Stimulated activated naive CD8-positive, alpha-beta T cell treated with anti-CD3 and anti-CD28 coated beads, Interleukin-15, Interleukin-2, amounts not matched to agents 100 ng/mL and 50 ng/mL, for 24 hours (primary cell): ENCODE results near the gene GSC.

Experiments
- H3K27ac Mint-ChIP-seq: one replicate; pipeline ENCODE4 v1.8.0; 2021; ENCODE audit warnings: mild to moderate bottlenecking, mixed read lengths
- H3K27me3 Mint-ChIP-seq: one replicate; pipeline ENCODE4 v1.8.0; 2021; ENCODE audit warnings: mixed read lengths
- H3K36me3 Mint-ChIP-seq: one replicate; pipeline ENCODE4 v1.8.0; 2021; ENCODE audit warnings: low read depth, mixed read lengths
- H3K4me1 Mint-ChIP-seq: one replicate; pipeline ENCODE4 v1.8.0; 2021; ENCODE audit warnings: low read depth, mixed read lengths
- H3K4me3 Mint-ChIP-seq: one replicate; pipeline ENCODE4 v1.8.0; 2021; ENCODE audit warnings: mild to moderate bottlenecking, mixed read lengths
- H3K9me3 Mint-ChIP-seq: one replicate; pipeline ENCODE4 v1.8.0; 2021; ENCODE audit warnings: mixed read lengths

Gene GSC

GRCh38 chr14:94775091-94775870, 5.4 kb upstream of the GSC start:
- H3K4me1 Mint-ChIP-seq: peaks cover 5% of the 10 kb centered on the region

DNA sequence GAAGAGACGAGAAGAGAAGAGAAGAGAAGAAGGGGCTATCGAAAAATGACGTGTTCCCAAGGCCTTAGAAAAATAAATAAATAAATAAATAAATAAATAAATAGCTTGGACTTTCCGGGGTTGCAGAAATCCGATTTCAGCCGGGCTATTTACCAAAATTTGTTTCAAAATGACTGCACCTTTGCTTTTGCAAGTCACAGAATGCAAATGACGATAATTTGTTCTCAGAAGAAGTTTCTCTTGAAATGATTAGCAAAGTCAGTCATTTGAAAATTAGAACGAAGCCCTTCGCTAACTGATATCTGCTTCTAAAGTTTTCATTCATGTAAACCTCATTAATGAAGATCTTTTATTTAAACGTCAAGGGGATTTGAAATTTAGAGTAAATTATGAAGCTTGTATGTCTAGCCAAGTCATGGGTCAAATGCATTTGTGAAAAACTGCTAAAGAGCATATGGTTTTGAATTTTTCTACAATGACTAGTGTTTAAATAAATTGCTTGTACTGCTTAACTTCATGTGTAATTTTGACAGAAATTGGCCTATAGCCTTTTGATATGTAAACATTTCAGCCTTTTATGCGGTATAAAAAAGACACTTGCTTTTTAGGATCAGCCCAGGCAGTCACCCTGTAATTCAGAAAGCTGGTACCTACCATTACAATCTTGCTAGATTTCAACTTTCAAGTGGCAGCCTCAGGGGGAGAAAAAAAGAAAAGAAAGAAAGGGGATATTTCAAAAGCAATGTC, 4.6 kb upstream of the GSC start:
- no peak overlapping the region for H3K4me3 Mint-ChIP-seq
- no peak overlapping the region for H3K27ac Mint-ChIP-seq
- peaks cover 5% of the 10 kb centered on the region for H3K4me1 Mint-ChIP-seq
- peaks cover 87% of the 10 kb centered on the region for H3K27me3 Mint-ChIP-seq
- no peaks in the 10 kb centered on the region for H3K9me3 Mint-ChIP-seq
- H3K36me3 Mint-ChIP-seq: no peaks in the 10 kb centered on the region

More at GRCh38 chr14:94775091-94775870, 5.4 kb upstream of the GSC start:
- peaks cover 91% of the 10 kb centered on the region for H3K27me3 Mint-ChIP-seq
- no peak overlapping the region for H3K27ac Mint-ChIP-seq
- H3K36me3 Mint-ChIP-seq: no peaks in the 10 kb centered on the region
- H3K4me3 Mint-ChIP-seq: no peak overlapping the region
- H3K9me3 Mint-ChIP-seq: no peaks in the 10 kb centered on the region

DNA sequence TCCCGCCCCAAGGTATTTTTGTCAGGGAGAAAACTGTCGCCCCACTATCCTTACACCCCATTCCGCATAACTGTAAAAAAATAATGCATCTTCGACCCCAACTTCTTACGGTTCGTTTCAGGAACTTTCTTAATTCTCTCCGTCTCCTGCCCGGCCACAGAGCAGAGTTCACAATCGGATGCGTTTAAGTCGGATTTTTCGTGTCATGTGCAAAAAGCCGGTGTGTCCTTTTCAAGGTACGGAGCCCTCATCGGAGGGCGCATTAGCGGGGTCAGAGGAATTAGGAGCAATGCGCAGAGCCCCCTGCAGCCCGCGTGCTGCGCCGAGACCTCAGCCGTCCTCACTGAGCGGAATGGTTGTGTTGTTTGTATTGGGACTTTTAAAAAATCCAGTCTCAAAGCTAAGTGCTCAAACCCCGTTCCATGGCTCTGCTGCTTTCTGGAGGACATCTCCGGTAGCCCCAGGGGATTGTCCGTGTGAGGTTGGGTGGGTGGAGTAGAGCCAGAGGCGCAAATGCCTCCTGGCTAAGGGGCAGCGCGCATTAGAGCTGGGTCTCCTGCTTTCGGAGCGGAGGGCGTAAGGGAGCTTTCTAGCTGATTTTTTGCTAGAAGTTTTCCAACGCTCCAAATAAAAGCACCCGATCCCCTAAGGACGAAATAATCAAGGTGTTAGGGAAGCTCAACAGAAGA, 3.9 kb upstream of the GSC start:
- no peak overlapping the region for H3K27ac Mint-ChIP-seq
- no peaks in the 10 kb centered on the region for H3K36me3 Mint-ChIP-seq
- no peak overlapping the region for H3K4me3 Mint-ChIP-seq
- peaks cover 86% of the 10 kb centered on the region for H3K27me3 Mint-ChIP-seq
- H3K9me3 Mint-ChIP-seq: no peaks in the 10 kb centered on the region
- H3K4me1 Mint-ChIP-seq: peaks cover 10% of the 10 kb centered on the region

- Mint-ChIP-seq H3K27me3 (peaks cover 88% of the 10 kb centered on the region), H3K36me3 (no peaks in the 10 kb centered on the region), H3K4me3 (no peak overlapping the region), H3K27ac (no peak overlapping the region), H3K9me3 (no peaks in the 10 kb centered on the region), H3K4me1 (peaks cover 15% of the 10 kb centered on the region)
These were observed 3.2 kb upstream of the GSC start for GRCh38 chr14:94773061-94773648.

GRCh38 chr14:94772548-94772947, 2.6 kb upstream of the GSC start:
- no peaks in the 10 kb centered on the region for H3K9me3 Mint-ChIP-seq
- H3K27ac Mint-ChIP-seq: no peak overlapping the region
- no peaks in the 10 kb centered on the region for H3K36me3 Mint-ChIP-seq
- no peak overlapping the region for H3K4me3 Mint-ChIP-seq
- H3K4me1 Mint-ChIP-seq: peaks cover 19% of the 10 kb centered on the region
- peaks cover 88% of the 10 kb centered on the region for H3K27me3 Mint-ChIP-seq

DNA sequence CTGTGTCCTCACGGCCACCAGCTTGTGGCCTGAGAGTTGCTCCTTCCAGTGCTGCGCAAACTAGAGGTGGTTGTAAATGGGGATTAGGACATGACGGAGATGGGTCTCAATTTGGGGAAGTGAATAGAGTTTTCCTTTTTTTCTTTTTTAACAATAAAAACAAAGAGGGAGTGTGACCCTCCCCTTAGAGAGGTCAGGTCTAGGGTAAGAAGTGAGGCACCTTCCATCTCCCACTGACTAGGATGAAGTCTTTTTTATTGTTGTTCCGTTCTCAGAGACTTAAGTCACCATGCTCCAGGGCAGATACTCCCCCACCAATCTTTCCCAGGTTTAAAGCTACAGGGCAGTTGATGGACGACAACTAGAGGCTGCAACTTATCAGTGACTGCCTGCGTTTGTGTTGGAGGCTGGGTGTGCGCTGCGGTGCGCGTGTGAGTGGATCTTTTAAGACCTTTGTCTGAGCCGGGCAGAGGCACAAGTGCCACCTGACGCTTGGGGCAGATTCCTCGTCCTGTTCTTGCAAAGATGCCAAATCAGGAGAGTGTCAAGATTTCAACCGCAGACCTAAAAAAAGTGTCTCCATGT, 2.1 kb upstream of the GSC start:
- Mint-ChIP-seq H3K27me3 (peaks cover 88% of the 10 kb centered on the region), H3K36me3 (no peaks in the 10 kb centered on the region), H3K4me3 (no peak overlapping the region), H3K9me3 (no peaks in the 10 kb centered on the region), H3K27ac (peak overlapping the region; percentile 55), H3K4me1 (peaks cover 19% of the 10 kb centered on the region)

GRCh38 chr14:94771158-94771905, 1.4 kb upstream of the GSC start:
- Mint-ChIP-seq H3K27me3 (peaks cover 88% of the 10 kb centered on the region), H3K4me3 (no peak overlapping the region), H3K27ac (no peak overlapping the region), H3K9me3 (no peaks in the 10 kb centered on the region), H3K36me3 (no peaks in the 10 kb centered on the region), H3K4me1 (peaks cover 19% of the 10 kb centered on the region)

GRCh38 chr14:94770815-94771157, 873 bp upstream of the GSC start:
- H3K4me3 Mint-ChIP-seq: peak overlapping the region; percentile 23
- peaks cover 86% of the 10 kb centered on the region for H3K27me3 Mint-ChIP-seq
- H3K9me3 Mint-ChIP-seq: no peaks in the 10 kb centered on the region
- no peaks in the 10 kb centered on the region for H3K36me3 Mint-ChIP-seq
- H3K4me1 Mint-ChIP-seq: peaks cover 19% of the 10 kb centered on the region
- H3K27ac Mint-ChIP-seq: no peak overlapping the region

GRCh38 chr14:94770251-94770749, 387 bp upstream of the GSC start:
- Mint-ChIP-seq H3K27me3 (peaks cover 86% of the 10 kb centered on the region), H3K4me3 (peak overlapping the region; percentile 26), H3K27ac (no peak overlapping the region), H3K9me3 (no peaks in the 10 kb centered on the region), H3K36me3 (no peaks in the 10 kb centered on the region), H3K4me1 (peaks cover 19% of the 10 kb centered on the region)

GRCh38 chr14:94768521-94769390, 1.2 kb downstream of the GSC start:
- Mint-ChIP-seq H3K27ac (no peak overlapping the region), H3K27me3 (peaks cover 84% of the 10 kb centered on the region), H3K9me3 (no peaks in the 10 kb centered on the region), H3K36me3 (no peaks in the 10 kb centered on the region), H3K4me1 (peaks cover 19% of the 10 kb centered on the region), H3K4me3 (peak overlapping the region; percentile 72)

DNA sequence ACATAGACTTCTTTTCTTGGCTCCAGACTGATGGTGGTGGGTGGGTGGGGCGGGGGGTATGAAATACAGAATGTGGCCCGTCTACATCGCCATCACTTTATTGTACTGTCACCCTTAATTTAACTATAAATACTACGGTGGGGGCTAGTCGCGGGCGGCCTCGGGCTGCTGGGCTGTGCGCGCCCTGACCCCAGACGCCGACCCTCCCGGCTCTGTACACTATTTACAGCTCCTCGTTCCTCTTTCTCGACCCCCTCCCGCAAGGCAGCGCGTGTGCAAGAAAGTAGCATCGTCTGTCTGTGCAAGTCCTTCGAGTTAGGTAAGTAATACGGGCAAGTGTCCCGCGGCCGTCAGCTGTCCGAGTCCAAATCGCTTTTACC, 1.8 kb downstream of the GSC start:
- no peak overlapping the region for H3K27ac Mint-ChIP-seq
- peaks cover 84% of the 10 kb centered on the region for H3K27me3 Mint-ChIP-seq
- peaks cover 19% of the 10 kb centered on the region for H3K4me1 Mint-ChIP-seq
- H3K36me3 Mint-ChIP-seq: no peaks in the 10 kb centered on the region
- H3K4me3 Mint-ChIP-seq: peak overlapping the region; percentile 54
- H3K9me3 Mint-ChIP-seq: no peaks in the 10 kb centered on the region

- H3K36me3 Mint-ChIP-seq: no peaks in the 10 kb centered on the region
- H3K9me3 Mint-ChIP-seq: no peaks in the 10 kb centered on the region
- H3K4me1 Mint-ChIP-seq: peaks cover 19% of the 10 kb centered on the region
- peaks cover 85% of the 10 kb centered on the region for H3K27me3 Mint-ChIP-seq
- no peak overlapping the region for H3K27ac Mint-ChIP-seq
- H3K4me3 Mint-ChIP-seq: no peak overlapping the region
These were observed 2.5 kb downstream of the GSC start for GRCh38 chr14:94767321-94767878.

- H3K9me3 Mint-ChIP-seq: no peaks in the 10 kb centered on the region
- H3K4me1 Mint-ChIP-seq: peaks cover 14% of the 10 kb centered on the region
- no peaks in the 10 kb centered on the region for H3K36me3 Mint-ChIP-seq
- H3K27ac Mint-ChIP-seq: no peak overlapping the region
- peaks cover 74% of the 10 kb centered on the region for H3K27me3 Mint-ChIP-seq
- no peak overlapping the region for H3K4me3 Mint-ChIP-seq
These were observed 5.3 kb downstream of the GSC start for GRCh38 chr14:94764573-94764972.
